ENCODE results near the gene EGFL7. TPM values are rescaled to one million over a fixed set of nuclear protein-coding genes. Genes with fewer than 3 reads are reported as not detected.

EGFL7 gene
- total RNA-seq, 6 experiments from 2014 or later: 26.7 to 54.2 (median 45.8) TPM

DNA sequence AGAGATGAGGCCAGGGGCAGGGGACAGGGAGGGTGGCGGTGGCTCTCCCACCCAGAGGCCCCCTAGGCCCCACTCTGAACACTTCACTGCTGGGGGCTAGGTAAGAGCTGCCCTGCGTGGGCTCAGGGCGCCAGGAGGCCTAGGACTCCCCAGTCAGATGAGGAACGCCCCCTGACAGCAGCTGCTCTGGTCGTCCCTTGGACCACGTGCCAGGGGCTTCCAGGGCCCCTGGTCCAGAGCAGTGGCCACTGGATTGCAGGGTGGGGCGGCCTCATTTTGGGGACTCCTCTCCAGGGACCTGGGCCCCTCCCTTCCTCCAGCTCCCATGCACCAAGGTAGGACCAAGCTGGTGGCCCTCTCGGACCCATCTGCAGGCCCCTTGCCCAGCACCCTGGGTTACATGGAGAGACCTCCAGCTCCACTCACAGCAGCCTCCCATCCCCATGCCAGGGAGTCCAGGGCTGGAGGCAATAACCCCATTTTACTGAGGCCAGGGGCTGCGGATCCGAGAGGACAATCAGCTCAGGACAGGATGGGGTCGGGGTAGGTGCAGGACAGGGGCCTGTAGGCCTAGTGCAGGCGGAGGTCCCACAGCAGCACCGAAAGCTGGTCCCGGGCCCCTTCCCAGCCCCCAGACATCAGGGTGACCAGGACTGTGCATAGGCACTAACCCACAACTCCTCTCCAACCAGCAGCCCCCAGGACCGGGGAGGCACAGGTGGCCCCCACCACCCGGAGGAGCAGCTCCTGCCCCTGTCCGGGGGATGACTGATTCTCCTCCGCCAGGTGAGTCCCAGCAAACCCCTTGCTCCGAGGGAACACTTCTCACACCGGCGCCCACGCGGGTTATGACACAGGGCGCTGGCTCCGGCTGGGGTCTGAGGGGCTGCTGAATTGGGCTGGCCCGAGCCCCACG lies 1.5 kb downstream of the EGFL7 start:
- no peaks in the 10 kb centered on the region for H3K9me3 ChIP-seq
- TF ChIP-seq, protein P1, sequence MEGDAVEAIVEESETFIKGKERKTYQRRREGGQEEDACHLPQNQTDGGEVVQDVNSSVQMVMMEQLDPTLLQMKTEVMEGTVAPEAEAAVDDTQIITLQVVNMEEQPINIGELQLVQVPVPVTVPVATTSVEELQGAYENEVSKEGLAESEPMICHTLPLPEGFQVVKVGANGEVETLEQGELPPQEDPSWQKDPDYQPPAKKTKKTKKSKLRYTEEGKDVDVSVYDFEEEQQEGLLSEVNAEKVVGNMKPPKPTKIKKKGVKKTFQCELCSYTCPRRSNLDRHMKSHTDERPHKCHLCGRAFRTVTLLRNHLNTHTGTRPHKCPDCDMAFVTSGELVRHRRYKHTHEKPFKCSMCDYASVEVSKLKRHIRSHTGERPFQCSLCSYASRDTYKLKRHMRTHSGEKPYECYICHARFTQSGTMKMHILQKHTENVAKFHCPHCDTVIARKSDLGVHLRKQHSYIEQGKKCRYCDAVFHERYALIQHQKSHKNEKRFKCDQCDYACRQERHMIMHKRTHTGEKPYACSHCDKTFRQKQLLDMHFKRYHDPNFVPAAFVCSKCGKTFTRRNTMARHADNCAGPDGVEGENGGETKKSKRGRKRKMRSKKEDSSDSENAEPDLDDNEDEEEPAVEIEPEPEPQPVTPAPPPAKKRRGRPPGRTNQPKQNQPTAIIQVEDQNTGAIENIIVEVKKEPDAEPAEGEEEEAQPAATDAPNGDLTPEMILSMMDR (IDR thresholded peaks at IDR 0.05): no peak
- no peak for TF ChIP-seq POLR2A (IDR thresholded peaks at IDR 0.05)
- no CpG with 5 or more reads among the region's 27 CpGs for WGBS (ENCODE audit: insufficient coverage, low coverage, low lambda C conversion rate, missing lambda C conversion rate)
- intact Hi-C loops (cut with DNase I): no loop called here
- H3K36me3 ChIP-seq: no peaks in the 10 kb centered on the region
- H3K4me1 ChIP-seq: peaks cover 0 to 3% (median 0%) of the 10 kb centered on the region in 4 donors
- DNase-seq (peak in 2 of 3 donors; percentile 22 to 46), ATAC-seq (no peak)
- H3K4me3 ChIP-seq: peak overlapping the region; percentile 45 to 58 (median 46)
- peak overlapping the region; percentile 62 to 84 (median 75) for H3K27ac ChIP-seq
- H3K27me3 ChIP-seq: no peaks in the 10 kb centered on the region

- WGBS (ENCODE audit: insufficient coverage, low coverage, low lambda C conversion rate, missing lambda C conversion rate): 0% methylated on average over 1 of the region's 49 CpGs
- H3K27ac ChIP-seq: peak overlapping the region; percentile 62 to 84 (median 75)
- intact Hi-C loops (cut with DNase I): no loop called here
- H3K9me3 ChIP-seq: no peaks in the 10 kb centered on the region
- H3K4me1 ChIP-seq: peaks cover 0 to 3% (median 0%) of the 10 kb centered on the region in 4 donors
- no peaks in the 10 kb centered on the region for H3K36me3 ChIP-seq
- peak overlapping the region; percentile 45 to 58 (median 46) for H3K4me3 ChIP-seq
- no peak for ATAC-seq
- peak in 1 of 3 donors; percentile 28 for DNase-seq
- no peaks in the 10 kb centered on the region for H3K27me3 ChIP-seq
- no peak for TF ChIP-seq POLR2A (IDR thresholded peaks at IDR 0.05)
- TF ChIP-seq, protein P1 (IDR thresholded peaks at IDR 0.05): peak in 2 of 4 donors; percentile 12
These were observed 2.5 kb downstream of the EGFL7 start for GRCh38 chr9:136665111-136665703.

DNA sequence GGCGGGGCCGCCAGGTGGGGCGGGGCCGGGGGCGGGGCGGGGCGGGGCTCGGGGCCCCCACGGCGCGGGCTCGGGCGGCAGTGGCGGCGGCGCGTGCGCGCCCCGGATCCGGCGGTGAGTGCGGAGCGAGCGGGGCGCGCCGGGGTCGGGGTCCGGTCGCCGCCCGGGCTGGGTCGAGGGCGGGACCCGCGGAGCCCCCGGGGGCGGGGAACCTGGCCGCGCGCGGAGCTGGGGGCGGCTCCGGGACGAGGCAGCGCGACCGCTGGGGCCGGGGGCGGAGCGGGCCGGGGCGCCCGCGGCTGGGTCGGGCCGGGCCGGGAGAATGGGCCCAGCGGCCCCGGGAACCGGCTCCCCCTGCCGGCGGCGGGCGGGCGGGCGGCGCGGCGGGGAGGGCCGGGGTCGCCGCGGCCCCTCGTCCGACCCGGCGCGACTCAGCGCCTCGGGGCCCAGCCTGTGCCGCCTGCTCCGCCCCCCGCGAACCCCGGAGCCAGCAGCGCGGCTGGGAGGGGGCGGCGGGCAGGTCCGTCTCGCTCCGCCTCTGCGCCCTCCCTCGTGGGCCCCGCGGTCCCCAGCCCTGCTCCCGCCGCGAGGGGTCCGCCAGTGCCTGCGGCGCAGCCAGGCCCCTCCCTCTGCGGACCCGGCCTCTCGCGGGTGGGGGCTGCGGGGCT lies 3.1 kb downstream of the EGFL7 start:
- no peak for TF ChIP-seq POLR2A (IDR thresholded peaks at IDR 0.05)
- TF ChIP-seq, protein P1 (IDR thresholded peaks at IDR 0.05): peak in 1 of 4 donors; percentile 28
- no peak overlapping the region for H3K27ac ChIP-seq
- intact Hi-C loops (cut with DNase I): no loop called here
- no peaks in the 10 kb centered on the region for H3K9me3 ChIP-seq
- H3K36me3 ChIP-seq: no peaks in the 10 kb centered on the region
- peak overlapping the region; percentile 33 to 58 (median 46) for H3K4me3 ChIP-seq
- no peaks in the 10 kb centered on the region for H3K27me3 ChIP-seq
- peaks cover 0 to 3% (median 0%) of the 10 kb centered on the region in 4 donors for H3K4me1 ChIP-seq
- ATAC-seq: no peak
- no CpG with 5 or more reads among the region's 109 CpGs for WGBS (ENCODE audit: insufficient coverage, low coverage, low lambda C conversion rate, missing lambda C conversion rate)
- peak in 1 of 3 donors; percentile 41 for DNase-seq

DNA sequence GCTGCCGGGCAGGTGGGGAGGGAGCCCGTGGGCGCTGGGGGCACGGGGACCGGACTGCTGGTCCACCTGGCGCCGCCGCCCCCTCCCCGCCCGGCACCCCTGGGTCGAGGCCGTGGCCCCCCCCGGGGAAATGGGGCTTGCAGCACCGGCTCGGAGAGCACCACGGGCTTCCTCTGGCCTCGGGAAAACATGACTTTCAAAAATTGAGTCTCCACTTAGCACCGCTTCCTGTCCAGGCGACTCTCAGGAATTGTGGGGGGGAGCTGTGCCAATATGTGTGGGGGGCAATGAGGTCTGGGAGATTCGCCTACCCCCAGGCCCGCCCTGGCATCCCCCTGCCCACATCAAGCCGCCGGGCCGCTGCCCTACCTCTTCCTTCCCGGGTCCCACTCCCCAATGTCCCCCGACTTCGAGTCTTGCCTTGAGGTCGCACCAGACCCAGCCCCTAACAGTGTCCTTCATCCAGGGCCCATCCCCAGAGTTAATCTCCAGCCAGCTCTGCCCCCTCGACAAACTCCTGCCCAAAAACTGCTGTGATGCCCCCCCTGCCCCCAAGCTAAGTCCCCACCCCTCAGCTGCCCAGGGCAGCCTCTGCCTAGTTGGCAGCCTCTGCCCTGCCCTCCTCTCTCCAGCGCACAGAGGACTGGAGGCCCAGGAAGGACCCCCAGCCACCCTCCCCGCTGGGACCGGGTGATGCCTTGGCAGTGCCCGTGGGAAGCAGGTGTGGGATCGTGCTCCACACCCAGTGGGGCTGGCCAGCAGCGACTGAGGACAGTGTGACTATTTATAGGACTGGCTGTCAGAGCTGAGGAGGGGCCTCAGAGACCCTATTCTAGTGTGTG lies 3.9 kb downstream of the EGFL7 start:
- Histone ChIP-seq H3K9me3 (no peaks in the 10 kb centered on the region), H3K4me1 (peaks cover 0 to 7% (median 0%) of the 10 kb centered on the region in 4 donors), H3K27ac (peak overlapping the region in 2 of 3 donors; percentile 18 to 37), H3K36me3 (no peaks in the 10 kb centered on the region), H3K4me3 (peak overlapping the region; percentile 31 to 58 (median 33)), H3K27me3 (no peaks in the 10 kb centered on the region)
- no peak for ATAC-seq
- TF ChIP-seq, protein P1 (IDR thresholded peaks at IDR 0.05): no peak
- TF ChIP-seq POLR2A (IDR thresholded peaks at IDR 0.05): no peak
- 29% methylated on average over 7 of the region's 35 CpGs for WGBS (ENCODE audit: insufficient coverage, low coverage, low lambda C conversion rate, missing lambda C conversion rate)
- peak in 1 of 3 donors; percentile 31 for DNase-seq
- intact Hi-C loops (cut with DNase I): no loop called here

Measured in right lobe of liver (tissue), 6 donors.